Measurements from ENCODE around the gene OPCML. TPM values are rescaled to one million over a fixed set of nuclear protein-coding genes. Genes with fewer than 3 reads are reported as not detected.

Gene OPCML
- total and polyA plus RNA-seq, 2 donors from 2014 or later: 0.77 to 1.1 TPM

- Histone ChIP-seq H3K9me3 (ENCODE audit: control insufficient read depth in 2 of 3, insufficient read depth in 1 of 3, low read length in 3 of 3) (no peaks in the 10 kb centered on the region), H3K36me3 (ENCODE audit: control insufficient read depth in 2 of 3, insufficient read depth in 3 of 3, low read length in 3 of 3) (no peaks in the 10 kb centered on the region), H3K9ac (ENCODE audit: low read length in 3 of 3) (no peak overlapping the region), H3K4me1 (ENCODE audit: control insufficient read depth in 2 of 3, insufficient read depth in 2 of 3, low read depth in 1 of 3, low read length in 3 of 3) (no peaks in the 10 kb centered on the region), H3K27me3 (ENCODE audit: control insufficient read depth, insufficient read depth, low read length) (no peaks in the 10 kb centered on the region), H3K27ac (ENCODE audit: low read depth in 2 of 2, low read length in 2 of 2) (no peak overlapping the region), H3K4me3 (ENCODE audit: low read length in 3 of 3) (no peak overlapping the region)
- intact Hi-C loops (cut with DNase I): no loop called here
- FAIRE-seq (no peak), DNase-seq (no peak)
- TF ChIP-seq, protein P1, sequence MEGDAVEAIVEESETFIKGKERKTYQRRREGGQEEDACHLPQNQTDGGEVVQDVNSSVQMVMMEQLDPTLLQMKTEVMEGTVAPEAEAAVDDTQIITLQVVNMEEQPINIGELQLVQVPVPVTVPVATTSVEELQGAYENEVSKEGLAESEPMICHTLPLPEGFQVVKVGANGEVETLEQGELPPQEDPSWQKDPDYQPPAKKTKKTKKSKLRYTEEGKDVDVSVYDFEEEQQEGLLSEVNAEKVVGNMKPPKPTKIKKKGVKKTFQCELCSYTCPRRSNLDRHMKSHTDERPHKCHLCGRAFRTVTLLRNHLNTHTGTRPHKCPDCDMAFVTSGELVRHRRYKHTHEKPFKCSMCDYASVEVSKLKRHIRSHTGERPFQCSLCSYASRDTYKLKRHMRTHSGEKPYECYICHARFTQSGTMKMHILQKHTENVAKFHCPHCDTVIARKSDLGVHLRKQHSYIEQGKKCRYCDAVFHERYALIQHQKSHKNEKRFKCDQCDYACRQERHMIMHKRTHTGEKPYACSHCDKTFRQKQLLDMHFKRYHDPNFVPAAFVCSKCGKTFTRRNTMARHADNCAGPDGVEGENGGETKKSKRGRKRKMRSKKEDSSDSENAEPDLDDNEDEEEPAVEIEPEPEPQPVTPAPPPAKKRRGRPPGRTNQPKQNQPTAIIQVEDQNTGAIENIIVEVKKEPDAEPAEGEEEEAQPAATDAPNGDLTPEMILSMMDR (IDR thresholded peaks at IDR 0.05; ENCODE audit: borderline replicate concordance, extremely low read depth, insufficient read depth): no peak
These were observed 25.1 kb downstream of the OPCML start for GRCh38 chr11:133507185-133507584.

DNA sequence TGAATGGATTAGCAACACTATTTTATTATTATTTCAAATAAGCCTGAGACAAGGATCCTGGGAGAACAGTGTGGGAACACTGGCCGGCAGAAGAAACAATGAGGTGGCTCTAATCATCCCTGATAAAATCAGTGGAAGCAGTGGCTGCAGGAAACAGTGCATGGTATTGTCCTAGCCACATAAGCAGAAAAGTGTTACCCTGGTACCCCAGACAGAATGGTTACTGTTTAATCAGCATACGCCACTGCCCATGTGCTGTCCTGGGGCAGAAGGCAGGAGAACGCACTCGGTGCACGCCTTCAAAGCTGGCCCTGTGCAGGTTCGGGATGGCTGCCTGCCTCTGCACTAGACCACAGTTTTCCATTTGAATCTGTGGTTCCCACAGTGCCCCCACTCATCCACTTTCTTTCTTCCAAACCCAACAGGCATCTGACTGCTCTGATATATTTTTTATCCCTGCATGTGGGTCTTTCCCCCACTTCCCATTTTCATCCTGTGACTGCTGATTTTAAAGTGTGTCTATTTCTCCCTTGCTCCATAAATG, 25.7 kb downstream of the OPCML start:
- no peak for FAIRE-seq
- intact Hi-C loops (cut with DNase I): no loop called here
- DNase-seq: no peak
- H3K4me1 ChIP-seq (ENCODE audit: control insufficient read depth in 2 of 3, insufficient read depth in 2 of 3, low read depth in 1 of 3, low read length in 3 of 3): no peaks in the 10 kb centered on the region
- H3K9me3 ChIP-seq (ENCODE audit: control insufficient read depth in 2 of 3, insufficient read depth in 1 of 3, low read length in 3 of 3): no peaks in the 10 kb centered on the region
- no peak overlapping the region for H3K27ac ChIP-seq (ENCODE audit: low read depth in 2 of 2, low read length in 2 of 2)
- H3K27me3 ChIP-seq (ENCODE audit: control insufficient read depth, insufficient read depth, low read length): no peaks in the 10 kb centered on the region
- no peaks in the 10 kb centered on the region for H3K36me3 ChIP-seq (ENCODE audit: control insufficient read depth in 2 of 3, insufficient read depth in 3 of 3, low read length in 3 of 3)
- TF ChIP-seq, protein P1 (IDR thresholded peaks at IDR 0.05; ENCODE audit: borderline replicate concordance, extremely low read depth, insufficient read depth): no peak
- H3K4me3 ChIP-seq (ENCODE audit: low read length in 3 of 3): no peak overlapping the region
- no peak overlapping the region for H3K9ac ChIP-seq (ENCODE audit: low read length in 3 of 3)

GRCh38 chr11:133506023-133506422, 26.3 kb downstream of the OPCML start:
- FAIRE-seq: no peak
- no peaks in the 10 kb centered on the region for H3K36me3 ChIP-seq (ENCODE audit: control insufficient read depth in 2 of 3, insufficient read depth in 3 of 3, low read length in 3 of 3)
- H3K9ac ChIP-seq (ENCODE audit: low read length in 3 of 3): no peak overlapping the region
- no peak overlapping the region for H3K4me3 ChIP-seq (ENCODE audit: low read length in 3 of 3)
- no peak for DNase-seq
- no peak overlapping the region for H3K27ac ChIP-seq (ENCODE audit: low read depth in 2 of 2, low read length in 2 of 2)
- intact Hi-C loops (cut with DNase I): no loop called here
- H3K9me3 ChIP-seq (ENCODE audit: control insufficient read depth in 2 of 3, insufficient read depth in 1 of 3, low read length in 3 of 3): no peaks in the 10 kb centered on the region
- H3K27me3 ChIP-seq (ENCODE audit: control insufficient read depth, insufficient read depth, low read length): no peaks in the 10 kb centered on the region
- TF ChIP-seq, protein P1 (IDR thresholded peaks at IDR 0.05; ENCODE audit: borderline replicate concordance, extremely low read depth, insufficient read depth): no peak
- H3K4me1 ChIP-seq (ENCODE audit: control insufficient read depth in 2 of 3, insufficient read depth in 2 of 3, low read depth in 1 of 3, low read length in 3 of 3): no peaks in the 10 kb centered on the region

DNA sequence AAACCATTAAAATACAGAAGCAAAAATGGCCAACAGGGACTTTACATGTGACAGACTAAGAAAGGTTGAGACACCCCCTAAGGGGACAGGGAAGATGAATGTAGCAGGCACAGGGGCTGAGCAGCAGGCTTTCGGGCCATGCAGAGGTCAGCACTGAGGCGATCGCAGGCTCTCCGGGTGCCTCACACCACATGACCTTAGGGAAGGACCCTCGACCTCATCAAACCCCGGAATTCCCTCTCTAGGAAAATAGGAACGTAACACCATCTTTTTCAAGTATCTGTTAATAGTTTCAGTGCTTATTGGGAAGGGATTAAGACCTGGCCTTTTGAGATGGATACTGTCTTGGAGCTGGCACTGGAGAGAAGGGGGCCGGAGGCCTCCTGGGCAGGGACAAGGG, 27.4 kb downstream of the OPCML start:
- Histone ChIP-seq H3K27me3 (ENCODE audit: control insufficient read depth, insufficient read depth, low read length) (no peaks in the 10 kb centered on the region), H3K9ac (ENCODE audit: low read length in 3 of 3) (no peak overlapping the region), H3K4me1 (ENCODE audit: control insufficient read depth in 2 of 3, insufficient read depth in 2 of 3, low read depth in 1 of 3, low read length in 3 of 3) (no peaks in the 10 kb centered on the region), H3K4me3 (ENCODE audit: low read length in 3 of 3) (no peak overlapping the region), H3K36me3 (ENCODE audit: control insufficient read depth in 2 of 3, insufficient read depth in 3 of 3, low read length in 3 of 3) (no peaks in the 10 kb centered on the region), H3K9me3 (ENCODE audit: control insufficient read depth in 2 of 3, insufficient read depth in 1 of 3, low read length in 3 of 3) (no peaks in the 10 kb centered on the region), H3K27ac (ENCODE audit: low read depth in 2 of 2, low read length in 2 of 2) (no peak overlapping the region)
- no peak for DNase-seq
- TF ChIP-seq, protein P1 (IDR thresholded peaks at IDR 0.05; ENCODE audit: borderline replicate concordance, extremely low read depth, insufficient read depth): no peak
- intact Hi-C loops (cut with DNase I): no loop called here
- no peak for FAIRE-seq

All from kidney (tissue), 14 donors.